ENCODE data around the gene ENOX1.

The ENOX1 gene

GRCh38 chr13:43363156-43363953 lies 423.4 kb downstream of the ENOX1 start:
- no peak for TF ChIP-seq ZFX (IDR thresholded peaks at IDR 0.05)
- TF ChIP-seq, protein P1, sequence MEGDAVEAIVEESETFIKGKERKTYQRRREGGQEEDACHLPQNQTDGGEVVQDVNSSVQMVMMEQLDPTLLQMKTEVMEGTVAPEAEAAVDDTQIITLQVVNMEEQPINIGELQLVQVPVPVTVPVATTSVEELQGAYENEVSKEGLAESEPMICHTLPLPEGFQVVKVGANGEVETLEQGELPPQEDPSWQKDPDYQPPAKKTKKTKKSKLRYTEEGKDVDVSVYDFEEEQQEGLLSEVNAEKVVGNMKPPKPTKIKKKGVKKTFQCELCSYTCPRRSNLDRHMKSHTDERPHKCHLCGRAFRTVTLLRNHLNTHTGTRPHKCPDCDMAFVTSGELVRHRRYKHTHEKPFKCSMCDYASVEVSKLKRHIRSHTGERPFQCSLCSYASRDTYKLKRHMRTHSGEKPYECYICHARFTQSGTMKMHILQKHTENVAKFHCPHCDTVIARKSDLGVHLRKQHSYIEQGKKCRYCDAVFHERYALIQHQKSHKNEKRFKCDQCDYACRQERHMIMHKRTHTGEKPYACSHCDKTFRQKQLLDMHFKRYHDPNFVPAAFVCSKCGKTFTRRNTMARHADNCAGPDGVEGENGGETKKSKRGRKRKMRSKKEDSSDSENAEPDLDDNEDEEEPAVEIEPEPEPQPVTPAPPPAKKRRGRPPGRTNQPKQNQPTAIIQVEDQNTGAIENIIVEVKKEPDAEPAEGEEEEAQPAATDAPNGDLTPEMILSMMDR (conservative IDR thresholded peaks at IDR 0.05) = no peak
- H3K27ac ChIP-seq = no peak overlapping the region

GRCh38 chr13:43362556-43362955 lies 424.2 kb downstream of the ENOX1 start:
- TF ChIP-seq, protein P1 (conservative IDR thresholded peaks at IDR 0.05) = no peak
- TF ChIP-seq ZFX (IDR thresholded peaks at IDR 0.05) = no peak
- no peak overlapping the region for H3K27ac ChIP-seq

GRCh38 chr13:43360892-43361610 lies 425.7 kb downstream of the ENOX1 start:
- TF ChIP-seq ZFX (IDR thresholded peaks at IDR 0.05) = no peak
- TF ChIP-seq, protein P1 (conservative IDR thresholded peaks at IDR 0.05) = no peak
- no peak overlapping the region for H3K27ac ChIP-seq

DNA sequence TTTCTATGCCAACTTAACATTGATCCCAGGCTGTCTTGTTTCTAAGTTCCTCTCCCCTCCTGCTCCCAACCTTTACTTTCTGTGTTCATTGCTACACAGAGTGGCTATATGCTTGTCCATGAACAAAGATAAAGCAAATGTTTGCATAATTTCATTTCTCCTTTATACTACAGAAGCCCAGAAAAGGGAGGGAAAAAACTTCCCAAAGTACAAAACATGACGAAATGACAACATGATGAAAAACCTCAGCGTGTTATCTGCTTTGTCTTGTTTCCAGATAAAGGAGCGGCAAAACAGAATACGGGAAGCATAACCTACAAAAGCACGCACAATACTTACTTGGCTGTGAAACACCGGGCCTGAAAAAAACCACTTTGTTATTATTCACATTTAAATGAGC lies 426.6 kb downstream of the ENOX1 start:
- no peak overlapping the region for H3K27ac ChIP-seq
- TF ChIP-seq ZFX (IDR thresholded peaks at IDR 0.05) = no peak
- TF ChIP-seq, protein P1 (conservative IDR thresholded peaks at IDR 0.05) = no peak

GRCh38 chr13:43359536-43359935 lies 427.2 kb downstream of the ENOX1 start:
- TF ChIP-seq ZFX (IDR thresholded peaks at IDR 0.05) = no peak
- TF ChIP-seq, protein P1 (conservative IDR thresholded peaks at IDR 0.05) = no peak
- H3K27ac ChIP-seq = no peak overlapping the region

- TF ChIP-seq ZFX (IDR thresholded peaks at IDR 0.05) = no peak
- TF ChIP-seq, protein P1 (conservative IDR thresholded peaks at IDR 0.05) = no peak
- H3K27ac ChIP-seq = no peak overlapping the region
Measured at GRCh38 chr13:43357564-43357963, 429.2 kb downstream of the ENOX1 start.

GRCh38 chr13:43356567-43356966 lies 430.2 kb downstream of the ENOX1 start:
- TF ChIP-seq, protein P1 (conservative IDR thresholded peaks at IDR 0.05) = no peak
- TF ChIP-seq ZFX (IDR thresholded peaks at IDR 0.05) = no peak
- no peak overlapping the region for H3K27ac ChIP-seq

All from C4-2B (cell line).